ENCODE results near the gene BCAS3.

GRCh38 chr17:60916043-60916442, 238.4 kb downstream of the BCAS3 start:
- no peak for TF ChIP-seq CTCF (IDR thresholded peaks at IDR 0.05)
- no peak for TF ChIP-seq POLR2AphosphoS5 (IDR thresholded peaks at IDR 0.05)
- TF ChIP-seq EP300 (IDR thresholded peaks at IDR 0.05; ENCODE audit: low read depth) = no peak
- TF ChIP-seq POLR2A (IDR thresholded peaks at IDR 0.05) = no peak

Data from transverse colon (tissue), 4 donors.